ENCODE results near the gene IL19. TPM values are rescaled to one million over a fixed set of nuclear protein-coding genes. Genes with fewer than 3 reads are reported as not detected.

Gene IL19
- total and polyA plus RNA-seq, 2 of the 13 experiments (the other 11 are each of a cell fraction or from before 2014, with no cell fraction given) = not detected

DNA sequence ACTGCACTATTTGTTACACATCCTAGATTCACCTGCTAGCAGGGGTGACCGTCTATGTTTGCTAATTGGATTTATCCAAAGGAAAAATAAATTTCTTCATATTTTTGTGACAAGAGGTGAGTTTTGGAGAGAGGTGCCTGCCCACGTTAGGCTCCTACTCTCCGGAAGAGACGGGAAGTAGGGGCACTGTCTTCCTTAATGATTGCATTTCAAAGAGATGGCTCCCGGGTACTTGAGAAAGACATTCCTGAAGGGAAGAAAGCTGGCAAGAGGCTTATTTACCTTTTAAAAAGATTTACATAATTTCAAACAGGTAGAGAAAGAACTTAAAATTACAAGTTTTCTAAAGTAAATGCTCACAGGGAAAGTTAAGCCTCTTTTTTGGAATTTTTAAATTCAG lies 18.7 kb upstream of the IL19 start (continued):
- TF ChIP-seq, protein P1, sequence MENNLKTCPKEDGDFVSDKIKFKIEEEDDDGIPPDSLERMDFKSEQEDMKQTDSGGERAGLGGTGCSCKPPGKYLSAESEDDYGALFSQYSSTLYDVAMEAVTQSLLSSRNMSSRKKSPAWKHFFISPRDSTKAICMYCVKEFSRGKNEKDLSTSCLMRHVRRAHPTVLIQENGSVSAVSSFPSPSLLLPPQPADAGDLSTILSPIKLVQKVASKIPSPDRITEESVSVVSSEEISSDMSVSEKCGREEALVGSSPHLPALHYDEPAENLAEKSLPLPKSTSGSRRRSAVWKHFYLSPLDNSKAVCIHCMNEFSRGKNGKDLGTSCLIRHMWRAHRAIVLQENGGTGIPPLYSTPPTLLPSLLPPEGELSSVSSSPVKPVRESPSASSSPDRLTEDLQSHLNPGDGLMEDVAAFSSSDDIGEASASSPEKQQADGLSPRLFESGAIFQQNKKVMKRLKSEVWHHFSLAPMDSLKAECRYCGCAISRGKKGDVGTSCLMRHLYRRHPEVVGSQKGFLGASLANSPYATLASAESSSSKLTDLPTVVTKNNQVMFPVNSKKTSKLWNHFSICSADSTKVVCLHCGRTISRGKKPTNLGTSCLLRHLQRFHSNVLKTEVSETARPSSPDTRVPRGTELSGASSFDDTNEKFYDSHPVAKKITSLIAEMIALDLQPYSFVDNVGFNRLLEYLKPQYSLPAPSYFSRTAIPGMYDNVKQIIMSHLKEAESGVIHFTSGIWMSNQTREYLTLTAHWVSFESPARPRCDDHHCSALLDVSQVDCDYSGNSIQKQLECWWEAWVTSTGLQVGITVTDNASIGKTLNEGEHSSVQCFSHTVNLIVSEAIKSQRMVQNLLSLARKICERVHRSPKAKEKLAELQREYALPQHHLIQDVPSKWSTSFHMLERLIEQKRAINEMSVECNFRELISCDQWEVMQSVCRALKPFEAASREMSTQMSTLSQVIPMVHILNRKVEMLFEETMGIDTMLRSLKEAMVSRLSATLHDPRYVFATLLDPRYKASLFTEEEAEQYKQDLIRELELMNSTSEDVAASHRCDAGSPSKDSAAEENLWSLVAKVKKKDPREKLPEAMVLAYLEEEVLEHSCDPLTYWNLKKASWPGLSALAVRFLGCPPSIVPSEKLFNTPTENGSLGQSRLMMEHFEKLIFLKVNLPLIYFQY (CRISPR knock-in tag; IDR thresholded peaks at IDR 0.05; ENCODE audit: borderline replicate concordance) = no peak
- TF ChIP-seq GABPA (IDR thresholded peaks at IDR 0.05; ENCODE audit: low read depth, low read length) (no peak), GABPA (CRISPR knock-in tag; IDR thresholded peaks at IDR 0.05; ENCODE audit: low read depth) (no peak), LCORL (IDR thresholded peaks at IDR 0.05) (no peak), LCORL (CRISPR knock-in tag; IDR thresholded peaks at IDR 0.05) (no peak)

DNA sequence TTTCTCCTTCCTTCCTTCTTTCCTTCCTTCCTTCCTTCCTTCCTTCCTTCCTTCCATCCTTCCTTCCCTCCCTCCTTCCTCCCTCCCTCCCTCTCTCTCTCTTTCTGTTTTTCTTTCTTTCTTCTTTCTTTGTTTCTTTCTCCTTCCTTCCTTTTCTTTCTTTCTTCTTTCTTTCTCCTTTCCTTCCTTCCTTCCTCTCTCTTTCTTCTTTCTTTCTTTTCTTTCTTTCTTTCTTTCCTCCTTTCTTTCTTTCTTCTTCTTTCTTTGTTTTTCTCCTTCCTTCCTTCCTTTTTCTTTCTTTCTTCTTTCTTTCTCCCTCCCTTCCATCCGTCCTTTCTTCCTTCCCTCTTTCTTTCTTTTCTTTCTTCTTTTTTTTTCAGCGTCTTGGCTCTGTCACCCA lies 18.1 kb upstream of the IL19 start:
- Histone ChIP-seq H3K79me2 (ENCODE audit: insufficient read depth, low read length) (no peaks in the 10 kb centered on the region), H3K4me2 (ENCODE audit: low read depth, low read length) (no peak overlapping the region), H3K36me3 (replicated peaks in 1 of 2; ENCODE audit: control insufficient read depth in 1 of 2, insufficient read depth in 2 of 2, low read length in 2 of 2) (no peaks in the 10 kb centered on the region), H3K9me3 (ENCODE audit: low read length) (no peaks in the 10 kb centered on the region), H3K4me1 (ENCODE audit: insufficient read depth, low read length) (no peaks in the 10 kb centered on the region), H3K9ac (ENCODE audit: insufficient read depth, low read depth, low read length) (no peak overlapping the region), H2AFZ (ENCODE audit: low read length) (no peak overlapping the region), H3K27ac (ENCODE audit: extremely low read length, insufficient read depth, low read length) (no peak overlapping the region), H4K20me1 (ENCODE audit: insufficient read depth, low read length) (no peaks in the 10 kb centered on the region), H3K4me3 (replicated peaks in 1 of 3; ENCODE audit: insufficient read depth in 1 of 3, low read depth in 2 of 3, low read length in 3 of 3) (no peak overlapping the region), H3K27me3 (ENCODE audit: control insufficient read depth in 1 of 2, insufficient read depth in 2 of 2, low read length in 2 of 2) (peaks cover 0 to 13% of the 10 kb centered on the region in 2 experiments; a peak in 3 of 5 replicates)
- FAIRE-seq = no peak
- no peak for DNase-seq (ENCODE audit: low spot score)
- intact Hi-C loops (cut with micrococcal nuclease; ENCODE audit: unreplicated experiment) (no loop called here), in situ Hi-C loops (cut with HindIII; ENCODE audit: extremely low pct_ligation_motif_present, low pct_unique_long_range_greater_than_20kb) (no loop called here)
- 42% methylated on average over 2 of the region's 2 CpGs for WGBS (ENCODE audit: low lambda C conversion rate)
- no TSS peak for BruUV-seq (replicated peaks)
- ATAC-seq = no peak
- CTCF ChIA-PET (ENCODE audit: low intra/inter-chr PET ratio, low total read pairs) = no interaction called here
- TF ChIP-seq ARNTL (CRISPR knock-in tag; IDR thresholded peaks at IDR 0.05) (no peak), YY1 (IDR thresholded peaks at IDR 0.05; ENCODE audit: insufficient read depth, insufficient replicate concordance, low read depth, low read length) (no peak), ZNF160 (CRISPR knock-in tag; IDR thresholded peaks at IDR 0.05) (no peak), NKX3-1 (CRISPR knock-in tag; IDR thresholded peaks at IDR 0.05) (no peak), ZNF775 (CRISPR knock-in tag; IDR thresholded peaks at IDR 0.05; ENCODE audit: borderline replicate concordance) (no peak), ZNF552 (CRISPR knock-in tag; IDR thresholded peaks at IDR 0.05; ENCODE audit: borderline replicate concordance) (no peak), ZEB1 (IDR thresholded peaks at IDR 0.05; ENCODE audit: insufficient replicate concordance, low read depth) (no peak)
- TF ChIP-seq, protein P2, sequence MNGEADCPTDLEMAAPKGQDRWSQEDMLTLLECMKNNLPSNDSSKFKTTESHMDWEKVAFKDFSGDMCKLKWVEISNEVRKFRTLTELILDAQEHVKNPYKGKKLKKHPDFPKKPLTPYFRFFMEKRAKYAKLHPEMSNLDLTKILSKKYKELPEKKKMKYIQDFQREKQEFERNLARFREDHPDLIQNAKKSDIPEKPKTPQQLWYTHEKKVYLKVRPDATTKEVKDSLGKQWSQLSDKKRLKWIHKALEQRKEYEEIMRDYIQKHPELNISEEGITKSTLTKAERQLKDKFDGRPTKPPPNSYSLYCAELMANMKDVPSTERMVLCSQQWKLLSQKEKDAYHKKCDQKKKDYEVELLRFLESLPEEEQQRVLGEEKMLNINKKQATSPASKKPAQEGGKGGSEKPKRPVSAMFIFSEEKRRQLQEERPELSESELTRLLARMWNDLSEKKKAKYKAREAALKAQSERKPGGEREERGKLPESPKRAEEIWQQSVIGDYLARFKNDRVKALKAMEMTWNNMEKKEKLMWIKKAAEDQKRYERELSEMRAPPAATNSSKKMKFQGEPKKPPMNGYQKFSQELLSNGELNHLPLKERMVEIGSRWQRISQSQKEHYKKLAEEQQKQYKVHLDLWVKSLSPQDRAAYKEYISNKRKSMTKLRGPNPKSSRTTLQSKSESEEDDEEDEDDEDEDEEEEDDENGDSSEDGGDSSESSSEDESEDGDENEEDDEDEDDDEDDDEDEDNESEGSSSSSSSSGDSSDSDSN (CRISPR knock-in tag; IDR thresholded peaks at IDR 0.05) = no peak
- POLR2A ChIA-PET = no interaction called here
